DMS114 treated with DMSO at 0.1 percent for 48 hours (cell line): Measurements from ENCODE around the gene PPP1R12B.
"Not testable (repeated sequence)": the region's sequence is repeated elsewhere in the genome, so short reads cannot be mapped to it uniquely, and the experiment has no call there.

ENCODE experiments used
- DNase-seq: peaks from one replicate; lab custom pipeline; 2025; ENCODE audit not compliant: unreplicated experiment; lab: John Stamatoyannopoulos, UW

PPP1R12B gene

DNA sequence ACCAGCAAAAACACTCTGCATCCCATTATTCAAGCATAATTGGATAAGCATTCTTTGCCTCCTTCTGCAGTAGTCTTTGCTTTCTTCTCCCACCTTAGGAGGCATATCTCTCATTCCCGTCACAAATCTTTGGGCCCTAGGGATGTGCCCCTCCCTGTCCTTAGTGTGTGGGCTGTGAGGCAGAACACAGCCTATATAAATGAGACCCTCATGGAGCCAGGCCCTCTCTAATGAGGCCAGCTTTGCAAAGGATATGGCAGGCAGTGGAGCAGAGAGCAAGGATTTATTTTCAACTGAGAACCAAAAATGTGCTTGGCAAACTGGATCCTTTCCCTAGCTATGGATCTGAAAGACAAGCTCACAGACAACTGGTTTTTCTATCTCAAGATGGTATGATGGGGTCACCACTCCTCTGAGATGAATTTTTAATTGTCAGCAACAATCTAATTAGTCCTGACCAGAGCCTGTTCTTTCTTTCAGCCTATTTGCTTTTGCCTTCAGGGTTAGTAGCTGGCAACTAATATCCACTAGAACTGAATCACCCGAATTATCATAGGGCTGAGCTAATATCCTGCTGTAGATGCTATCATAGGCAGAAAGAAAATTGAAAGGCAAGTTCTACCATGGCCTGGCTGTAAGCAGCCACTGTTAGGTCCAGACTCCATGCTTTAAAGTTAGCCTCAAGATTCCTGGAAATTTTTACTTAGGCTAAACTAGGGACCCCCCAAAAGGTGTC is 227.6 kb downstream of the PPP1R12B start:
- no peak for DNase-seq

DNA sequence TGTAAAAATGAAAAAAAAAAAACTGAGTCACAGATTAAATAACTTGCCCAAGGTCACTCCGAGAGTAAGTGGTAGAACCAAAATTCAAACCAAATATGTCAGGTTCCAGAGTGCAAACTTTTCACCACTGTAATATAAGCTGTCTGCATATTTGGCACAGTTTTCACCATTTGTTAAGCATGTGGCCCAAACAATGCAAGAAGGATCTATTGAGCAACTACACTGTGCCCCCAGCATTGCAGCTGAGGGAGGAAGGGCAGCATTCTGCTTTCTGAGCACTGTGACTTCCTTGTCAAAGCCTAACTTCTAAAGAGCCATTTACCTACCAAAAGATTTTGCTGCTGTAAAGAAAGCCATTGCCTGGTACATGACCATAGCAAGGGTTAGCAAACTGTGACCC is 228.3 kb downstream of the PPP1R12B start:
- DNase-seq: no peak

DNA sequence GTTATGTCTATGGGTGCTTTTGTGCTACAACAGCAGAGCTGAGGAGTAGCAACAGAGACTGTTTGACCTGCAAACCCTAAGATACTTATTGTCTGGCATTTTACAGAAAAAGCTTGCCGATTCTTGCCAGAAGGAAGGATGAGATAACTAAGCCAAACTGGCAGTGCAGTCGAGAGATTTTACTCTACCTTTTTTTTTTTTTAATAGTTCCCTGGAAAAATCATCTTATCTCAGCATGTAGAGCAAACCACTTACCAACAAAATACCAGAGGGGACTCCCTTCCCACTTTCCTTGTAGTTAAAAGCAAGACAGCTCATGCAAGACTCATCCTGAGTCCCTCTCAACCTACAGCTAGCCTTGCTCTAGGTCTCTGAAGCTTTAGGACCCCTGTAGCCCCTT is 228.9 kb downstream of the PPP1R12B start:
- DNase-seq: no peak

DNA sequence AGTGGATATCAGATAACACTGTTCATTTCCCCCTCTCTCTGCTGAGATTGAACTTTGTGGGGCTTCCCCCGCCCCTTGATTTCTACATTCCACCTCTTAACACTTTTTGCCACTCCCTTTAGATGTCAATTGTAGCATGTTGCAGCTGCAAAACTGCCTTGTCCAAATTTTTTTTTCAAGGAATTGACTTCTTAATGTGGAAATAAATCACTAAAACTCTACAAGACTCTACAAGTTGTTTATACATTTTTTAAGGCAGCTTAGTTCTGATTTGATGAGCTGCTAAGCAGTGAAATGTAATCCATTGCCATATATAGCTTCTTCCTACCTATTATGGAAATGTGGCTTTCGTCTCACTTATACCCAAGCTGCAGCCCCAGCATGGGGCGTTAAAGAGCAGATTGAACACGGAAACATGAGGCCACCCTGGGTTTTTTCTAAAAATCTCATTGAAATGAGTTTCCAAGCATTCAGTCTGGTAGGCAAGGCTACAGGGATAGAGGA is 229.6 kb downstream of the PPP1R12B start:
- DNase-seq: no peak

DNA sequence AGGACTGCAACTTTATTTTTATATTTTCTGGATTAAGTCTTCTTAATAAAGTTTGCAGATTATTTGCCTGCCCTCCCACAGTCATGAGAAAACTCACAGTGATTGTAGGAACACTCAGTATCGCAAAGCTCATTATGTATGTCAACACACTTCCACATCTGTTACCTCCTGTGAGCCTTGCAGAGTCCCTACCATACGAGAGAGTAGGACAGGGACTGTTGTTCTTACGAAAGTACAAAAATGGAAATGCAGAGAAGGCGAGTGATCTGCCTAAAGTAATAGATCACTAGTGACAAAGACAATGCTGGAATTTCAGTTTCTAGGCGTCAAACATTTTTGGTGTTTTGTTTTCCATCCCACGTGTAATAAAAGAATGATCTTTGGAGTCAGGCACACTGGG is 230.1 kb downstream of the PPP1R12B start:
- no peak for DNase-seq

DNA sequence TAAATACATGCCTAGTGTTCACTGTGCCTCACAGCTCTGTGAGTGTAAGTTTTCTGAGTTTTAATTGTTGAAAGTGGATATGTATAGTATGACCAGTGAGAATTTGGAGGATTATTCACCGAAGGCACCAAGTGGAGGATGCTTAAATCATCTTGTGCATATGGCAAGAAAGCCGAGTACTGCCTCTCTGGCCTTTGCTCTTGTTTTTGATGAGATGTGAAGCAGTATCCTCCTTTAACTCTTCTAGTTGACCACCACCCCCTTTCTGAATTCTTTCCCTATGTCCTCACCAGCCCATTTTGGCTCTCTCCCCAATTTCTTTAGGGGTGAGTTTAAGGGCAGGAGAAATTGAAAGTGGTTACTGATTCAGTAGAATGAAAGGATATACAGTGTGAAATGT is 231.3 kb downstream of the PPP1R12B start:
- DNase-seq: no peak

DNA sequence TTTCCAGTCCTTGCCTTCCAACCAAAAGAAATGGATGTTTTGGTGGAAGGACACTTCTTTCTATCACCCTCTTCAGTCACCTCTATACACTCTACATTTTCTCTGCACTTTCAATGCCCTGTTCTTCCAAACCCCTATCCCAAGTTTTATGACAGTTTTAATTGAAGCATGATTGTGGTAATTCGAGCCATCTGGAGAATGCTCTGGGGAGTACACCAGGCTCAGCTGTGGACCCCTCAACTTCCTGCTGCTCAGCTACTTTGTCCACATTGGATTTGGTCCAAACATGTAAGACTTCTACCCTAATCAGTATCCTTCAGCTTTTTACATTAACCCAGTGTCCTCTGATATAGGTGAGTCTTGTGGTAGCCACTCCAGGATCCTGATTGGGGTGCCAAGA is 232.1 kb downstream of the PPP1R12B start:
- no peak for DNase-seq

DNA sequence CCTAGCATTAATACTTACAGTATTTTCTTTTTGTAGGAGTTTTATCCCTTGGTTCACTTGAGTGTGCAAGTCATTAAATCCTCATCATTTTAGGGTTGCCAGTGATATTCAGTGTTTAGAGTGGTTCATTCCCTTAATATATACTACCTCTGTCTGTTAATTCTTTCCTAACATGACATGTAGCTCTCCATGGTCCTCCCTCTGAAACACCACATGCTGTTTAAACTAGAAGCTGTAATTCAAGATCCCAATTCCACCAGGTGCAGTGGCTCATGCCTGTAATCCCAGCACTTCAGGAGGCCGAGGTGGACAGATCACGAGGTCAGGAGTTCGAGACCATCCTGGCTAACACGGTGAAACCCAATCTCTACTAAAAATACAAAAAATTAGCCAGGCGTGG is 233.9 kb downstream of the PPP1R12B start:
- DNase-seq: not testable (repeated sequence)

DNA sequence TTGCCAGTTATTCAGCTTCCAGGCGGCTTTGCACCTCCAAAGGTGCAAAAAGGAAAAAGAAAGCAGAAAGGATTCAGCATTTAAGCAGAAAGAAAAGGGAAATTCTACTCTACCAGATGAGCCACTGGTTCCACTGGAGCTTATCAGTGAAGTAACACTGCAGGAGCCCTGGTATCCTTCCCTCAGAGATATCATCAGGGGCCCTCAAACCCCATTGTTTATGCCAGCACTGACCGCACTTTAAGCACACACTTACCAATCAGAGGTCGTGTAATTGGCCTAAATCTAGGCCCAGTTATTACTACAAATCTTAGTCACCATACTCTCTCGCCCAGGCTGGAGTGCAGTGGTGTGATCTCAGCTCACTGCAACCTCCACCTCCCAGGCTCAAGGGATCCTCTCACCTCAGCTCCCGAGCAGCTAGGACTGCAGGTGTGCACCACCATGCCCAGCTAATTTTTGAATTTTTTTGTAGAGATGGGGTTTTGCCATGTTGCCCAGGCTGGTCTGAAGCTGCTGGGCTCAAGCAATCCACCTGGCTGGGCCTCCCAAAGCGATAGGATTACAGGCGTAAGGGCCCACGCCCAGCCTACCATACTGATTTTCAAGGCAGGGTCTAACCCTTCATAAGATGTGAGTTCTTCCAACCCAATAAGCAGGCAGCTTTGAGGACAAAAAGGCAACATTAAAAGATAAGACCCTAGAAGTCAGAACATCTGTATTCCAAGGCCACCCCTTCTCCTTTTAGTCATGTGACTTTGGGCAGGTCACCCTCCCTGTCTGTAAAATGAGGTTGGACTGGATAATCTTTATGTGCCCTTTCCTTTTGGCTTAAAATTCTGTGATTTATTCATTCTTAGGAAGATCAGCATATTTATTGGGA is 236.4 kb downstream of the PPP1R12B start:
- no peak for DNase-seq

DNA sequence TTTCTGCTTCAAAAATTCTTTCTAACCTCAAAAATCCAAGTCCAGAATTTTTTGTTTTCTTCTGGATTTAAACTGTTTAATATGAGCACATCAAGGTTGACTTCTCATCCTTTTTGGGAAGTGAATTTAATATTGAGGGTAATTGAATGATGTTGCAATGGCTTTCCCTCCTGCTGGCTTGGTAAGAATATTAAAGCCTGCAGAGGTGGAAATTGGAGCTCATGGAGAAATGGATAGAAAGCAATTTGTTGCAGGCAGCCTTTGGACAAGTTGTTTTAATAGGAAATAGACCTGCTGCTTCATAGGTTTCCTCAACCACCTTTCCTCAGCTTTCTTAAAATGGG is 237.1 kb downstream of the PPP1R12B start:
- no peak for DNase-seq

DNA sequence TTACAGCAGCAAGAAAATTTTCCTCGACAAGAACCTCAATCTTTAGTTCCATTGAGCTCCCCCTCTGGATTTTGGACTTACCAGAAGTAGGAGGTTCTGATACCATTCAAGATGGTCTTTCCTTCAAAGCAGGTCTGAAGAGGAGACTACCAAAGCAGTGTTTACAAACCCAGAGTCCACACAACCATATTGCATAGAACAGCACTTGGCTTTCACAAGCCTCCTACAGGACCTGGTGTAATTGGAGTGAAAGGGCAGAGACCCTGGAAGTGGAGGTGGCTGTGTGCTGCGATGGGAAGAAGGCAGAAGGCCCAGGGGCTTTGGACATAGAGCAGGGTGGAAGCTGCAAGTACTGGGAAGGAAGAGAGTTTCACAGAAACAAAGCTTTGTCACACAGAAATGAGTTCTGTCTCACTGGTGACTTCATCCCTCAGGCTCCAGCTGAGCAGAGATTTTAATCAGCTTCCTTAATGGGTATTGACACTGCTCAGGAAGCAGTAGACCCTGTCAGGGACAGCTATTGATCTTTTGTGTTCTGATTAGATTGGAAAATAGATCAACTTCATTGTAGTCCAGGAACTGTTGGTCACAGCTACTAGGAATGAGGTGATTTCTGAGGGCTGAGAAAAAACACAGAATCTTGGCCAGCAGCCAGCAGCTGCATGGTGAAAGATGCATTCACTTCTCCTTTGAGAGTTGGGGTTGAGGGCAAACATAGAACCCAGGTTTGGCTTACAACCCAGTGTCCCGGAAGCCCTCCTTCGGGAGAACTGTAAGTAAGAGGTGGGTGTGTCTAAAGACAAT is 237.7 kb downstream of the PPP1R12B start:
- no peak for DNase-seq

DNA sequence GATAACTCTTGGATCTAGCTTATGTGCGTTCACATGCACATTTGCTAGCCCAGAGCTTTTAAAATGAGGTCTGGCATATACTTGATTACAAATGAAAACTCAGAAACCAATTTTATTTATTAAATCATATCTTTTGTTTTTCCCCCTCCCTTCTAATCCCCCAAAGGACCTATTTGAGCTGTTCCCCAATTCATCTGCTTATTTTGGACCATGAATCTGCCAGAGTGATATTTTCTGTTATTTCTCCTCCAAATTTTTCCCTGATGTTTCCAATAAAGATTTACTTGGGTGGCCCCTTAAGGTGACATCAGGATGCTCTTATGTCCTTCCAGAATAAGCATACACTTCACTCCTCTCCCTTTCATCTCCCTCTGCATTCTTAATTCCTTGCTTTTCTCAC is 238.4 kb downstream of the PPP1R12B start:
- no peak for DNase-seq

DNA sequence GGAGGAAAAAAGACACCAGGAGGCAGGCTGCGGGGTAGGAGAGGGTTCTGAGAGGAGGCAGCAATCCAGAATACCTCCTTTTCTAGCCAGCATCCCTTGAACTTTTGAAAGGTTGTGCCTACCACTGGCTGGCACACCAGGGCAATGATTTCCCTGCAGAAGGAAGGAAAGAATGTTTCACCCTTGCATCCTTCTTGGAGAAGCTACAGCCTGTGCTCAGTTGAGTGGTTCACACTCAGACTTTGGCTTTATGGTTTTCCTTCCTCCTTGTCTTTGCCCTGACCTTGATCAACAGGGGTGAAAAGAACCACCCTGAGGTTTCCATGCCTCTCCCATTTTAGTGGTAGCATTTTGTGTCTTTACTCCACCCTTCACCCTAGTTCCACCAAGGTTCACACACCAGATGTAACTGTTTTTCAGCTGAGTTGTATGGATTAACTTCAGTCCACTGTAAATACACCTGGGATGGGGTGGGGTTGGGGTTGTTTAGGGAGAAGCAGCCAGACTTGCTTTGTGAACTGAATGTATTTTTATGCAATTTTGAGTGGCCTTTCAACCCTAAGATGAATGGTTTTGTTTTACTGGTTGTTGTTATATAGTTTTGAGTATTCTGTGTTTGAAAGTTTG is 239.5 kb downstream of the PPP1R12B start:
- DNase-seq: no peak

DNA sequence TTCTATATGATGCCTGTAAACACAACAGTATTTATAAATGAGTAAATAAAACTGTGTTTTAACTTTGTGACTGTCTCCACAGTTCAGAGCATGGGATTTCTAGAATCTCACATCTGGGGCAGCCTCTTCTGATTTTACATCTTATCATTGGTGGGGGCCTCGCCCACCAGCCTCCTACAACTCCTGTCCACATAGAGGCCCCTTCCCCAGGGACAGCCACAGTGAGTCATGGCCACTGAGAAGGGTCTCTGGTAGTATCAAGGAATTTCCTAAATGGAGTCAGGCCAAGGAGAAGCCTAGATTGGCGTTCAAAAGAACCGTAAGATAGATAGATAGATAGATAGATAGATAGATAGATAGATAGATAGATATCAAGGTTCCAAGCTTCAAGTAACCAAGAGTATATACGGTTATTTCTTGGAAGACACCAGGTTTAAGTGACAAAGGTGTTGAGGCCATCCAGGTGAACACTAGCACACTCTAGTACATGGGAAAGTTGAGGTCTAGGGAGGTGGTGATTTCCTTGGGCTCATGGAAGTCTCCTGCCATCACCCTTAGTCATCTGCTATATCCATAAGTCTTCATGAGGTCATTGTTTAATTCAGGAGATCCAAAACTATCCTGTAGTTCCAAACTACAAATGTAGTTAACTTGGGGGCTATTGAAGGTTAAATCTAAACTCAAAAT is 240.1 kb downstream of the PPP1R12B start:
- no peak for DNase-seq

DNA sequence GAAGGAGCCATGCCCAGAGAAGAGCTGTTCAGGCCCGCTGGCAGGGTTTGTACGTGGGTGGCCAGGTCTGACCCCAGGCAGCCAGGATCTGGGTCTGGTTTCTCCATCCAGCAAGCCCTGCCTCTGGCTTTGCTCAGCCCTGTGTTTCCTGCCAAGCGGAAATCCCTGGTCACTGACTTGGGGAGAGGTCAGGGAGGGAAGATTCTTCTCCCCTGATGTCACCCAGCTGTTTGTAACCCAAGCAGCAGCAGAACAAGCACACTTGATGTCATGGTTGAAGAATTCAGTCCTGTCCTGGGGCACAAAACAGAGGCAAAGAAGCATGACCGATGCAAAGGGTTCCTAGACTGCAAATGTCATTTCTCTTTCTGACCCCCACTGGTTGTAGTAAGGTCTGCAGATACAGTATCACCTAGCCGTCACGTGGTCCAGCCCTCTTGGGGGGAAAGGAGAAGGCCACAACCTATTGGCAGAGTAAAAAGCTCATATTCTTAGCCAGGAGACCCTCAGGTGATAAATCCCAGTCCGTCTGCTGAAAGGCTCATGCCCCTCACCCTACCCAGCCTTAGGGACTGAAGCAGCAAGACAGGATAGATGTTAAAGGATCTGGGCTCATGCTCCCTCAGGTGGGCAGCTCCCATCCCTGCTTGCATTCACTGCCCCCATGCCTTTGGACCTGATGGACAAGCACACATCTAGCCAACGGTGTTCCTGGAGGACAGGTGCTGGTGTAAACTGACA is 240.9 kb downstream of the PPP1R12B start:
- DNase-seq: no peak

DNA sequence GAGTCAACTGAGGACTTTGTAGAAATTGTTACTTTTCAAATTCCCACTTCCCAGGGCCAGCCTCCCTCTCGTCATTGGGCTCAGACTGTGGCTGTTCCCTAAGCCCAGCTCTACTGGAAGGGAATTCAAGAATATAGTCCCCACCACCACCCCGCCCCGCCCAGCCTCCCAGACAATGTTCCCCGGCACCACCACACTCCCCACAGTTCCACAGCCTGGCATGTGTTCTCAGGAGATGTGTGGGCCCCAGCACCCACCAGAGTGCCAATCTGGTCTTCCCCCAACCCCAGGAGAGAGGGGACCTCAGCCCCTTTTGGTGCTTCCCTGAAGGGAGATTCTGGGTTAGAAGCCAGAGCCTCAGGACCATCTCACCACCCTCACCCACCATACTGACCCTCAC is 241.6 kb downstream of the PPP1R12B start:
- DNase-seq: no peak

DNA sequence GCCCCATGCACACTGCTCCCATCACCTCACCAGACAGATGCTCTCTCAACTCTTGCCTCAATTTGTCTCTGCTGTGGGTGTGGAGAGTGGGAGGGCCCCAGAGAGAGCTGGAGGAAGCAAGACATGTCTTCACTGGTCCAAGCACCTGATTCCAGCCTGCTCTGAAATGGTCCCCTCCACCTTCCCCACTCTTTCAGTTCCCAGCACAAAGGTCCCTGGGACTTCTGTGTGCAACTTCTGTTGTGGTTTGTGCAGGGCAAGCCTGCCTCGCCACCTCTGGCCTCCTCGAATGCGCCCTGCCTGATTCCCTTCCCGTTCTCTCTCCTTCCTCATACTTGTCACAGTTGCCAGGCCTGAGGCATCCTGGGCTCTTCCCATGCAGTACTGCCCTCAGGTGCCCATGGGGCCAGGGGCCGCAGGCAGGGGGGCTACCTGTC is 242.5 kb downstream of the PPP1R12B start:
- no peak for DNase-seq

DNA sequence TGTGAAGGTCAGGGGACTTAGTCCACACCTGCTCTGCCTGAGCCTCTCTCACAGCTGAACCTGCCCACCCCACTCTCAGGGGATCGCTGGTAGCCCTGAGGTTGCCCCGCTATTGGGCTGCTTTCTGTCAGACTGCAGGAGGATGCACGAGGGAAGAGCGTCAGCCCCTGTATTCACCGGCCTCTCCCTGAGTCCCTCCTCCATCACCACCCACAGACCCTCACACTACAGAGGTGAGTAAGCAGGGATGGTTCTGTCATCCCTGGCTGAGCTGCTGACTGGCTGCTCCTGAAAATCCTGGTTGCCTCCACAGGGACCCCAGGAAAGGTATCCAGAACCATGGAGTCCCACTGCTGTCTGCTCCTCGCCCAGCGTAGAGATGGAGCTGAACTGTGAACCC is 243.0 kb downstream of the PPP1R12B start:
- no peak for DNase-seq

DNA sequence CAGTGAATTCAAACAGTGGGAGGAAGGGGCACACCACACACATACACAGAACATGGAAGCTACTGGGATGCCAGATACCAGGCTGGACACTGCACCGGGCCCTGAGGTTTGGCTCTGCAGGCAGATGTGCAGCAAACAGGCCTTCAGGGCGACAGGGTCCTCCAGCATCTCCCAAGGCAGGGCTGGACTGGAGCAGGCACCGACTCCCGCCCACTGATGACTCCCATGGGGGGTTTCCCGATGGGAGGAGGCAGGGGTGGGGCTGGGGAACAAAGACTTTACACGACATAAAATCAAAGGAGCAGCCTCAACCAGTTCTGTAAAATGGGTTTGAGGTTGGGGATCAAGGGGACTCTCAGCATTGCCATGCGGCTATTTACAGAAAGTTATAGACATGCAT is 243.6 kb downstream of the PPP1R12B start:
- no peak for DNase-seq

DNA sequence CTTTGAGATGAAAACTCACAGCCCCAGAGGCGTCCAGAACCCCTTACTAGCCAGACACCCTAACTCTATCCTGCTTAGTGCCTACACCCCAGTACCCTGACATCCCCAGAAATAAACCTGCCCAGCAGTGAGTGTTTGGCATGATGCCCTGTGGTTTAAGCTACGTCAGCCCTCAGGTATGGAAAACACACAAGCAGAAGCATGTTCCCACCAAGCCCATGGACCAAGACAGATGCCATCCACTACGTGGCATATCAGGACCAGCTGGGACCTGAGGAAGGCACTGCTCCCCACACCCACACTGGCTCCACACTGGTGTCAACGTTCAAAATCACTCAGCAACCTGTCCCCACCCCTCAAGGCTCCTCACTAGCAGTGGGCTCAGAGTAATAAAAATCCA is 245.3 kb downstream of the PPP1R12B start:
- DNase-seq: no peak
